Activated effector memory CD4-positive, alpha-beta T cell treated with Interleukin-2 at 50 U/mL for 16 hours (primary cell): ENCODE results near the gene TTC4.

Source experiments
- DNase-seq: peaks from one replicate; pipeline ENCODE4 v3.0.0-alpha.2; 2020

TTC4 gene

GRCh38 chr1:54705153-54705552, 10.5 kb upstream of the TTC4 start:
- no peak for DNase-seq

- no peak for DNase-seq
Measured at GRCh38 chr1:54706419-54706818, 9.2 kb upstream of the TTC4 start.

- no peak for DNase-seq
Measured at GRCh38 chr1:54708385-54708784, 7.3 kb upstream of the TTC4 start.

GRCh38 chr1:54709547-54710292, 5.9 kb upstream of the TTC4 start:
- DNase-seq, result no peak

GRCh38 chr1:54710434-54710833, 5.2 kb upstream of the TTC4 start:
- no peak for DNase-seq

- DNase-seq, result no peak
Measured at GRCh38 chr1:54710841-54711240, 4.8 kb upstream of the TTC4 start.

GRCh38 chr1:54711536-54711935, 4.1 kb upstream of the TTC4 start:
- no peak for DNase-seq

GRCh38 chr1:54714881-54715492, 674 bp upstream of the TTC4 start:
- no peak for DNase-seq

GRCh38 chr1:54716299-54717047, 812 bp downstream of the TTC4 start:
- no peak for DNase-seq

GRCh38 chr1:54721719-54722118, 6.1 kb downstream of the TTC4 start:
- no peak for DNase-seq

- DNase-seq, result no peak
Measured at GRCh38 chr1:54723985-54724384, 8.3 kb downstream of the TTC4 start.

- no peak for DNase-seq
Measured at GRCh38 chr1:54724771-54725170, 9.1 kb downstream of the TTC4 start.

GRCh38 chr1:54728027-54728426, 12.4 kb downstream of the TTC4 start:
- no peak for DNase-seq

GRCh38 chr1:54736685-54737084, 21.0 kb downstream of the TTC4 start:
- DNase-seq, result no peak

- DNase-seq, result no peak
Measured at GRCh38 chr1:54738244-54738643, 22.6 kb downstream of the TTC4 start.

- no peak for DNase-seq
Measured at GRCh38 chr1:54741531-54741930, 25.9 kb downstream of the TTC4 start.

- DNase-seq, result no peak
Measured at GRCh38 chr1:54742282-54742681, 26.6 kb downstream of the TTC4 start.

- no peak for DNase-seq
Measured at GRCh38 chr1:54743416-54744226, 28.0 kb downstream of the TTC4 start.

GRCh38 chr1:54744696-54745095, 29.0 kb downstream of the TTC4 start:
- no peak for DNase-seq

GRCh38 chr1:54745274-54745673, 29.6 kb downstream of the TTC4 start:
- DNase-seq, result no peak

- DNase-seq, result no peak
Measured at GRCh38 chr1:54745864-54746263, 30.2 kb downstream of the TTC4 start.

- no peak for DNase-seq
Measured at GRCh38 chr1:54748094-54748835, 32.6 kb downstream of the TTC4 start.
